Embryonic facial prominence (tissue), 1 donor: ENCODE data around the gene GLOD4.
"Not testable (repeated sequence)": the region's sequence is repeated elsewhere in the genome, so short reads cannot be mapped to it uniquely, and the experiment has no call there.

Source experiments
- DNase-seq: peaks from one replicate; pipeline ENCODE4 v3.0.0-alpha.2; 2016; ENCODE audit errors: extremely low spot score

The GLOD4 gene

DNA sequence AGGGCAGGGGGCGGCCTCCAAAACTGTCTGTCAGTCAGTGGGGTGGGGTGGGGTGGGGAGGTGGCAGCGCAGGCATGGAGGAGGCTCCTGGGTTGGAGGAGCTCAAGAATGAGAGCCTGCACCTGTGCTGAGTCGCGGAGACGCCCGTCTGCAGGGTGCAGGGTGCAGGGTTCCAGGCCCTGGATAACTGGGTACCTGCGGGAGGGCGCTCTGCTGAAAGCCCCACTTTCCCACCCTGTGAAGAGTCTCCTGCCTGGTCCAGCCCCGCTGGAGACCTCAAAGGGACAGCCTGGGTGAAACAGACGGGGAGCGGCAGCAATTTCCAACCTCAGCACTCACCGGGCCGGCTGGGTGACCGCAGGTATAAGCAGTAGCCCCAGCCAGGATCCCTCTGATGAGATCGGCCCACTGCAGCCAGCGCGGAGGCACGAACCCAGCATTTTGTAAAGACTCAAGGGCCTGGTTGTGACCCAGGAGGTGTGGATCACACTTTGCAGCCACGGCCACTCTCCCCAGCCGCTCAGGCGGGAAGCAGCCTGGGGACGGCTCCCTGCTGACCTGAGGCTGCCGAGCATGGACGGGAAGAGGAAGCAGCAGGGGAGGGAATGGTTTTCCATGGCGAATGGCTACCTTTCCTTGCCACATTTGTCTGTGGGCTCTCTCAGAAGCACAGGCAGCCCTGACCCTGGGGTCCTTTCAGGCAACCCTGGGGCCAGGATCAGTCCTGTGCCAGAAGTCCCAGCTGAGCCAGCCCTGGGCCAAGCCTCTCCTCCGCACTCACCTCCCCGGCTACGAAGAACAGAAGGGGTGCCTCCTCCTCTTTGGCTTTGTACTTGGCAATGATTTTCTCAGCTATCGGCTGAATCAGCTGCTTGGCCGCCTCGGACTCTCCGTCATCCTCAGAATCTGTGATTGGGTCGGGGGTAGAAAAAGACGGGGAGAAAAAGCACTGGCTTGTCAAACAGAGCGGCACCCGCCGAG is 21.1 kb upstream of the GLOD4 start:
- no peak for DNase-seq

GRCh38 chr17:802481-802880 is 20.4 kb upstream of the GLOD4 start:
- no peak for DNase-seq

- no peak for DNase-seq
Observed at GRCh38 chr17:801660-802059, 19.6 kb upstream of the GLOD4 start.

DNA sequence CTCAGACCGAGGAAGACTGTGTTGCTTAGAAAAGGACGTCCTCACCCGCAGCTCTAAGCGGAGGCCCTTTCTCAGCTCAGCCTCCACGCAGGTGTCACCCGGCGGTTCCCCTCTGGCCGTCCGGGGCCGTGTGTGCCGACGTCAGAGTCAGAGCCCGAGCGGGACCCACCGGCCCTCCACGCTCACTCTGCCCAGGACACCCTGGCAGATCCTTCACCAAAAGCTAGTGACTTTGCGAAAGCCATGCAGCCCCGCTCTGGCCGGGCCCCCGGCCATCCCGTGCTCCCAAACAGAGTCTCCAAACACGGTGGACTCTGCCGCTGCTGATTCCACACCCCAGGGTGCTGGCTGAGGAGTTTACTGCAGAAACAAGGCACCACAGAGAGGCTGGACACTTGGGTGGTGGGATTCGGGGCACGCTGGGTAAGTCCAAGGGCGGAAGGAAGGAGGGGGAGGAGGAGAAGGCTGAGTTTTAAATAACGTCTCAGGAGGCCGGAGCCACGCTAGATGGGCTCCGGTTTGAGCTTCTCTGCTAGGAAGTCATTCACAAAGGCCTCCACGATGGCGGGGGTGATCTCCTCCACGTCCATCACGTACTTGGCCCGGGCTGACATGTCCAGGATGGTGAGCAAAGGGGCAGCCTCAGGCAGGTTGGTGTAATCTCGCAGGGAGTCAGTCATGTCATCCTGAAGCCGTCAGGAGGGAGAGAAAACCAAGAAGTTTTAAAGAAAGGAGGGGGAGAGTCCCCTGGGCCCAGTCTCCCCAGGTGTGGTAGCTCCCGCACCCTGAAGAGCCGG is 18.6 kb upstream of the GLOD4 start:
- DNase-seq, result no peak

DNA sequence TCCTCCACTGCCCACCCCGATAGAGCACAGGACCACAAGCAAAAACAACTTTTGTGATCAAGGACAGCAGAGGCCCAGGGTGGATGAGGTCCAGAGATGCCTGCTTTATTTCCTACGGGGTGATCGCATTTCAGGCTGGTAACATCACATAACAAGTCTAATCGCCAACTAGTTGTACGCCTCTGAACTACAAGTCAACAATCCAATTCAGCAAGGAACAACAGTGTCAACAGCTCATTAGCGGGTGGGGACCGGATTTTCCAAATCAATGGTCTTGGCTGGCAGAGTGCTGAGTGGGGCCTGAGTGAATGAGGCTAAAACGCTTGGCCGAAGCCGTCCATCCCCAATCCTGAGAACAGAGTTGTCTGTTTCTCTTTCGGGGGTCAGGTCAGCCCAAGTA is 17.2 kb upstream of the GLOD4 start:
- DNase-seq, result no peak

- no peak for DNase-seq
Observed at GRCh38 chr17:798246-798645, 16.2 kb upstream of the GLOD4 start.

GRCh38 chr17:797236-797840 is 15.3 kb upstream of the GLOD4 start:
- DNase-seq, result no peak

DNA sequence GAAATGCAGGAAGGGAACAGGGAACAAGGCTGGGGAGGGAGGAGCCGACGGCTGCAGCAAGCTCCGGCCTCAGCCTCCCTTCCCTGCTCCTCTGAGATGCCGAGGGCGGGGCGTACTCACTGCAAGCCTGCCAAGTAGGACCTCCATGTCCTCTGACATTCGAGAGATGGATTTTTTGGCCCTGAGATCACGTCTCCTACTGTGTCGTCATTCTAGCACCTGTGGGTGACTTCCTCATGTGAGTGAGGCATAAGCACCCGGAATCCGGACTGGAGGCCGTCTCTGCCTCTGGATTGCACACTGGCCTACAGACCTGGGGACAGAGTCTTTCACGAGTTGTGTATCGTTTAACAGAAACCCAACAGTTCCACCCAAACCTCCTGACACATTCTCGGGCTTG is 14.5 kb upstream of the GLOD4 start:
- DNase-seq, result no peak

DNA sequence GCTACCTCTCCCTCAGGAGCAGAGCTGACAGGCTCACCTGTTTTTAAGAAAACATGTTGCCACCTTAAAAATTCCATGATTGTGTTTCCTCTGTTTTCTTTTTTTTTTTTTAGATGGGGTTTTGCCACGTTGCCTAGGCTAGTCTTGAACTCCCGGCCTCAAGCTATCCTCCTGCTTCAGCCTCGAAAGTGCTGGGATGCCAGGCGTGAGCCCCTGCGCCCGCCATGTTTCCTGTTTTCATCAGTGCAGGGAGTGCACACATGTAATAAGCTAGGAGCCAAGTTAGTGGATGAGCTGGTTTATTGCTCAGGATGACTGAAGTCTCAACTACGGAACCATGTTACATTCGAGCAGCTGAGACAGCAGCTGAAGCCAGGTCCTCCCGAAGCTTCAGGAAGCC is 13.6 kb upstream of the GLOD4 start:
- no peak for DNase-seq

DNA sequence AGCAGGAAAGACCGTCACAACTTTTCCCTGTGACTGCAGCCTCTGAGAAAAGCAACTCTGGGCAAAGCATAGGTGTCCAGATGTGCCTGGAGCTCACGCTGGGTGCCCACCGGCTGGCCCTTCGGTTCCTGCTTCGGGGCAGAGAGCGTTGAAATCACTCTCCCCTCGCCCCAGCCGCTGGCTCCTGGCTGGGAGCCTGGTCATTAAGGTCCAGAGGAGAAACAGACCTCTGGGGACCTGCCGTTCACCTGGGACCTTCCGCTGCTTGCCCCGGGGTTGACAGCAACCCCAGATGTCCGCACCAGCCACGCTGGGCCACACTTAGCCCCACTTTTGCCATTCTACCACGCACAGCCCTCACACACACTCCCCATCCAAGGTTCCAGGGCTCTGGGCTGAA is 13.2 kb upstream of the GLOD4 start:
- DNase-seq, result no peak

DNA sequence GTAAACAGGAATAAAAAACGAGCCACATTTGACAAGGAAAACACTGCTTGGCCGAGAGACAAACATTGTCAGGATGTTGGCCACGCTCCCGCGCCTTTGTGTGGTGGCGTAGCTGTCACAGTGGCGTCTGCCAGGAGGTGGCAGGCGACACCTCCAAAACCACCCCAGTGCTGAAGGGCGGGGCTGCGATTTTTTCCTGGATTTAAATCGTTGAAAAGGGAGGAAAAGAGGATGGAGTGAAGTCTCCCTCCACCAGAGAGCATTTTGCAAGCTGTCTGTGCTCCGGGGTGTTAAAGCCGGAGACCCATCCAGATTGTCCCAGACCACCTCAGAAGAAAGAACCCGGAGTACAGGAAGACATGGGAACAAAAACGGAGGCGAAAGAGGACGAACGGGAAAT is 12.8 kb upstream of the GLOD4 start:
- peak; percentile 67 for DNase-seq

- DNase-seq, result no peak
Observed at GRCh38 chr17:792277-792676, 10.2 kb upstream of the GLOD4 start.

DNA sequence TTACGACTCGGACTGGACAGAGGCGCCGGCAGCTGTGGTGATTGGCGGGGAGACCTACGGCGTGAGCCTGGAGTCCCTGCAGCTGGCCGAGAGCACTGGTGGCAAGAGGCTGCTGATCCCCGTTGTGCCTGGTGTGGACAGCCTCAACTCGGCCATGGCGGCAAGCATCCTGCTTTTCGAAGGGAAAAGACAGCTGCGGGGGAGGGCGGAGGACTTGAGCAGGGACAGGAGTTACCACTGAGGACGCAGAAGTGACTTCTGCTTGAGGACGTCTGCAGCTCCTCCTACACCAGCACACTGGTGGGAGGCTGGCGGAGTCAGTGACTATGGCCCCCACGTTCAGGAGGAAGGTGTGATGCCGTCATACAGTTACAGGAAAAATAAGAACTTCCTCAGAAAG is 9.7 kb upstream of the GLOD4 start:
- no peak for DNase-seq

GRCh38 chr17:790874-791247 is 8.8 kb upstream of the GLOD4 start:
- DNase-seq, result not testable (repeated sequence)

DNA sequence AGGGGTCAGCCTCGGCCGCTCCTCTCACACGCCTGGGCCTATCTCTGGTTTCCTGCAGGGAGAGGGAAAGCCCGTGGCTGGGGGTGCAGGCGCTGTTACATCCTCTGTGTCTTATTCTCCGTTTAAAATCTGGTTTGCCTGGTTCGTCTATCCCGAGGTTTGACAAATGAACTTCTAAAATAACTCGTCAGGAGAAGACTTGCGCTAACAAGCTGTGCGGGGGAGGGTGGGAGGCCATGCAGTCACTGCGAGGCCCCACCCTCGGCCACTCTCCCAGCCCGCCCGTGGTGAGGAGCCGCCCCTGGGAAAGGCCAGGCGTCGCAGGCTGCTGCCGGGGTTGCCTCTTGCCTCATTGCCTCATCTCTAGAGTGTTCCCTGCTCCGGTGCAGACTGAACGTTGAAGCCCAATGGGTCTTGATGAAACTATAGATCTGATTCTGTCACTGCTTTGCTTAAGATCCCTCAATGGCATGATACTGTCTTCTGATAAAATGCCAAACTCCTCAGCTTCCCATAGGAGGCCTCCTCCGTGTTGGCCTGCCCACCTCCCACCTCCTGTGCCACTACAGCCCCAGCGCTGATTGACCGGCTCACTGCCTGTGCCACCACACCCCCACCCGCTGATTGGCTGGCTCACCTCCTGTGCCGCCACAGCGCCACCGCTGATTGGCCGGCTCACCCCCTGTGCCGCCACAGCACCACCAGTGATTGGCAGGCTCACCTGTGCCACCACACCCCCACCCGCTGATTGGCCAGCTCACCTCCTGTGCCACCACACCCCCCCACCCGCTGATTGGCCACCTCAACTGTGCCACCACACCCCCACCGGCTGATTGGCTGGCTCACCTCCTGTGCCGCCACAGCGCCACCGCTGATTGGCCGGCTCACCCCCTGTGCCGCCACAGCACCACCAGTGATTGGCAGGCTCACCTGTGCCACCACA is 8.1 kb upstream of the GLOD4 start:
- DNase-seq, result peak; percentile 20

DNA sequence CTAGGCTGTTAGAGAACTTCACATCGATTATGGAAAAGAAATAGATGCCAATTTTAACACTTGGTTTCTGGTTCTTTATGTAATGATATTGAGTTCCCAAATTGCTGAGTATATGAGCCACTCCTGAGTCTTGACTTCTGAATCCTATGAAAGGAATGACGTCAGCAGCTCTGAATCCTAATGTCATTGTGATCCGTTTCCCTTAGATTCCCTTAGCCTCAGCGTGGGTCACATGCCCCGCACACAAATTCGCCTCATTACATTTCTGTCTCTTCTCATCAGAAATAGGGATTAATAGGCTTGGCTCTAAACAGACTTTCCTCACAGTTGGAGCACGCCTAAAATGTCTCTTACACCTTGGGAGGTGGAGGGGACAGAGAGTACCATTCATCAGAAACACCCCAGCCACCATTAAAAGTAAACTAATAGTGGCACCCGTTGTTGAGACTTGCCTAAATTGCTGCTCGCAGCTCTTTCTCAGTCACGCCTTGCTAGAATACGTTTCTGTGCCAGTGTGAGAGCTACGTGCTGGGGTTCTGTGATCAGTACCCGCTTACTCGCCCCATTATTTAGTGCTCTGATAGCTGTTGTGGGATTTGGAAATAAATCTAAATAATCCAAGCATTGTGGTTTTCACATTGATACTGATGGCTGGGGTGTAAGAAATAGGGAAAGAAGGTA is 7.2 kb upstream of the GLOD4 start:
- no peak for DNase-seq

- no peak for DNase-seq
Observed at GRCh38 chr17:788551-788950, 6.5 kb upstream of the GLOD4 start.

GRCh38 chr17:787641-788221 is 5.7 kb upstream of the GLOD4 start:
- no peak for DNase-seq

- not testable (repeated sequence) for DNase-seq
Observed at GRCh38 chr17:785901-786300, 3.8 kb upstream of the GLOD4 start.

DNA sequence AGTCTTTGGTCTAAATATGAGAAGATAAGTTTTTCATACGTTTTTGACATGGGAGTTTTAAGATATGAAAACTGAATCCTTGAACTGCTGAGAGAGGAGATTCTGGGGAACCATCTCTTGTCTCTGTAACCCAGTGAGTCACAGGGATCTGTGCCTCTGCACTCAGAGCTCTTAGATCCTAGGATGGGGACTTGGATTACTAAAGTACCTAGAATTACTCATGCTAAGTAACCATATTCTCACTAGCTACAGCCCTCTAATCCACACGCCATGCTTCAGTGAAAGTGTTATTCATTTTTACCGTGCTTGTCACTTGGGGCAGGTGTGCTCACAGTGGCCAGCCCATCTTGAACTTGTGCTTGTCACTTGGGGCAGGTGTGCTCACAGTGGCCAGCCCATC is 2.1 kb upstream of the GLOD4 start:
- no peak for DNase-seq
